A549 (cell line): Measurements from ENCODE around the gene EDN1. TPM values are rescaled to one million over a fixed set of nuclear protein-coding genes. Genes with fewer than 3 reads are reported as not detected.
A peak's percentile ranks its signal among the peaks of the same experiment; 100 is the strongest.

Experiments used
- ATAC-seq, 2 experiments: fragments of 200-7000 bp in 1 of 2; fragments of >200 bp in 1 of 2; cut with Nextera tagmentation in 1 of 2; cut with Tn5 transposase in 1 of 2; 3 replicates each; pipeline versions ENCODE4 v1.8.0 to v1.9.1; 2018 to 2020; ENCODE audit warnings: mild to moderate bottlenecking in 1 of 2, moderate library complexity in 1 of 2
- CTCF ChIA-PET: fragments of 300-600 bp; sonication (Branson Sonifier 250); formaldehyde crosslinking; extraction: SDS; loops from one replicate; lab custom pipeline; 2021; ENCODE audit warnings: antibody characterized with exemption, inconsistent platforms; lab: Yijun Ruan, JAX
- POLR2A ChIA-PET: fragments of 350-600 bp; formaldehyde crosslinking; extraction: SDS; loops from one replicate; lab custom pipeline; 2021; ENCODE audit warnings: antibody characterized with exemption, inconsistent platforms; lab: Yijun Ruan, JAX
- DNase-seq, 2 experiments: peaks; one replicate each; pipeline versions ENCODE4 v3.0.0 to v3.0.0-alpha.2; 2011 to 2016; ENCODE audit warnings: low read depth in 1 of 2, low spot score in 1 of 2
- FAIRE-seq: peaks from 2 replicates; lab custom pipeline; 2011; peaks lifted over from hg19 to GRCh38; lab: Jason Lieb, UNC
- H3K27ac ChIP-seq, 2 experiments: fragments of >200 bp; sonication (Bioruptor Twin); formaldehyde crosslinking; 3 replicates each; pipeline ENCODE4 v1.5.1; 2016 to 2017
- H3K4me1 ChIP-seq: fragments of >200 bp; sonication (Bioruptor Twin); formaldehyde crosslinking; 3 replicates; pipeline ENCODE4 v1.6.1; 2016
- H3K4me2 ChIP-seq: fragments of >200 bp; sonication (Bioruptor Twin); formaldehyde crosslinking; 3 replicates; pipeline ENCODE4 v1.6.1; 2016
- H3K4me3 ChIP-seq: fragments of >200 bp; sonication (Bioruptor Twin); formaldehyde crosslinking; 3 replicates; pipeline ENCODE4 v1.5.1; 2016
- H3K9me3 ChIP-seq: fragments of >200 bp; sonication (Bioruptor Twin); formaldehyde crosslinking; 3 replicates; pipeline ENCODE4 v1.6.1; 2016
- BHLHE40 ChIP-seq: IDR thresholded peaks from 2 replicates; pipeline ENCODE4 v1.6.1; 2012; ENCODE audit warnings: low read depth, low read length, inconsistent platforms
- CBX8 ChIP-seq: fragments of 200-600 bp; sonication (generic); IDR thresholded peaks from 2 replicates; pipeline ENCODE4 v1.6.1; 2016
- CEBPB ChIP-seq, 2 experiments: fragments of >200 bp in 1 of 2; sonication (Bioruptor Twin) in 1 of 2; formaldehyde crosslinking in 1 of 2; IDR thresholded peaks; 2 replicates each; pipeline ENCODE4 v1.6.1; 2012 to 2016
- CTCF ChIP-seq: fragments of >200 bp; sonication (Bioruptor Twin); formaldehyde crosslinking; IDR thresholded peaks from 3 replicates; pipeline ENCODE4 v1.5.1; 2016
- ELK1 ChIP-seq: fragments of 150-350 bp; IDR thresholded peaks from 2 replicates; pipeline ENCODE4 v1.6.1; 2014; ENCODE audit warnings: low read depth, mild to moderate bottlenecking, low read length
- FOSB ChIP-seq: fragments of 250-450 bp; sonication (Bioruptor Pico); IDR thresholded peaks from 2 replicates; pipeline ENCODE4 v1.5.0; 2020; ENCODE audit warnings: mild to moderate bottlenecking, moderate library complexity
- GATA3 ChIP-seq: IDR thresholded peaks from 2 replicates; pipeline ENCODE4 v1.6.1; 2012; ENCODE audit warnings: borderline replicate concordance
- MYC ChIP-seq: IDR thresholded peaks from 2 replicates; pipeline ENCODE4 v1.6.1; 2012; ENCODE audit warnings: mild to moderate bottlenecking, inconsistent platforms, low read length, improper control_type of control experiment, borderline replicate concordance
- NFE2L2 ChIP-seq: fragments of 150-350 bp; conservative IDR thresholded peaks from 2 replicates; pipeline ENCODE4 v1.6.1; 2014; ENCODE audit warnings: low read length
- PHF8 ChIP-seq: fragments of 200-600 bp; sonication (generic); IDR thresholded peaks from 2 replicates; pipeline ENCODE4 v1.6.1; 2016; ENCODE audit warnings: low read depth, mild to moderate bottlenecking, antibody characterized with exemption, moderate library complexity, borderline replicate concordance
- POLR2A ChIP-seq: IDR thresholded peaks from 2 replicates; pipeline ENCODE4 v1.6.1; 2012; ENCODE audit warnings: mild to moderate bottlenecking, low read length
- RARB ChIP-seq: fragments of 250-450 bp; sonication (Bioruptor Pico); IDR thresholded peaks from 2 replicates; pipeline ENCODE4 v1.8.0; 2021; ENCODE audit warnings: mild to moderate bottlenecking, moderate library complexity
- RCOR1 ChIP-seq: fragments of 150-350 bp; IDR thresholded peaks from 2 replicates; pipeline ENCODE4 v1.6.1; 2014; ENCODE audit warnings: antibody characterized with exemption, low read length, low read depth
- REST ChIP-seq: fragments of 200-600 bp; sonication (generic); IDR thresholded peaks from 2 replicates; pipeline ENCODE4 v1.6.1; 2016; ENCODE audit warnings: antibody characterized with exemption, mild to moderate bottlenecking, moderate library complexity
- SMC3 ChIP-seq: fragments of >200 bp; sonication (Bioruptor Twin); formaldehyde crosslinking; IDR thresholded peaks from 3 replicates; pipeline ENCODE4 v1.6.1; 2018; ENCODE audit warnings: inconsistent platforms
- SREBF2 ChIP-seq: fragments of 450-650 bp; IDR thresholded peaks from 2 replicates; pipeline ENCODE4 v1.6.1; 2014; ENCODE audit warnings: mild to moderate bottlenecking, moderate library complexity
- ZFP36 ChIP-seq: fragments of 450-650 bp; IDR thresholded peaks from 2 replicates; pipeline ENCODE4 v1.6.1; 2014; ENCODE audit warnings: borderline replicate concordance; ENCODE audit not compliant: partially characterized antibody
- ZSCAN20 ChIP-seq: fragments of 250-450 bp; sonication (Bioruptor Pico); IDR thresholded peaks from 2 replicates; pipeline ENCODE4 v1.8.0; 2022; ENCODE audit warnings: mild to moderate bottlenecking, moderate library complexity
- WGBS: methylation state at CpG from one replicate; pipeline ENCODE4 v1.1.6; 2017; ENCODE audit errors: missing lambda C conversion rate; 5-methylcytosine and 5-hydroxymethylcytosine counted together
- polyA plus RNA-seq, 4 experiments: library from polyadenylated mRNA; depleted of rRNA in 3 of 4; stranded (reverse); fragments of >200 nt; fragmentation: RNase III in 1 of 4; extraction: RNeasy Plus Mini Kit Qiagen cat#74134 plus additional on column Dnase treatment in 1 of 4; gene quantifications; 2 replicates in 3 of 4; 3 replicates in 1 of 4; pipeline ENCODE4 v1.2.3, GENCODE V29; 2011 to 2017

The EDN1 gene
- polyA plus RNA-seq, 2 of the 4 experiments (the other 2 are of a cell fraction): 33.5 to 87.4 TPM

GRCh38 chr6:12325872-12326271 lies 35.7 kb downstream of the EDN1 start:
- H3K4me2 ChIP-seq: no peak overlapping the region
- H3K9me3 ChIP-seq: peaks cover 15% of the 10 kb centered on the region
- ChIA-PET POLR2A (interaction anchor here (0.6 kb wide), 1 partner anchor 58 kb away, joined by 3 read pairs; no protein-coding TSS in a partner anchor), CTCF (interaction anchor here (1.1 to 2.2 kb wide), 5 partner anchors 15 to 277 kb away, joined by 3 to 8 read pairs (median 6); no protein-coding TSS in a partner anchor)
- DNase-seq: no peak
- 62% methylated on average over 3 of the region's 3 CpGs for WGBS
- ATAC-seq: no peak
- no peak for TF ChIP-seq CEBPB (IDR thresholded peaks at IDR 0.05)
- no peak for TF ChIP-seq NFE2L2
- TF ChIP-seq POLR2A: no peak
- TF ChIP-seq GATA3: no peak
- TF ChIP-seq ZFP36: no peak
- H3K27ac ChIP-seq: peak overlapping the region; percentile 95 to 98
- FAIRE-seq: no peak
- no peak overlapping the region for H3K4me3 ChIP-seq
- H3K4me1 ChIP-seq: peaks cover 67% of the 10 kb centered on the region

- FAIRE-seq: no peak
- Histone ChIP-seq H3K9me3 (peaks cover 8% of the 10 kb centered on the region; the same call in 2 of the 3 replicates), H3K4me3 (no peak overlapping the region), H3K27ac (peak overlapping the region; percentile 95 to 98), H3K4me1 (peaks cover 79% of the 10 kb centered on the region), H3K4me2 (0 out of 3 replicates have a peak overlapping the region, but pooled peaks have one; percentile 6)
- WGBS: 75% methylated on average over 2 of the region's 2 CpGs
- DNase-seq: peak in 1 of 2 experiments; percentile 46
- no peak for TF ChIP-seq BHLHE40
- TF ChIP-seq SREBF2: no peak
- no peak for TF ChIP-seq REST
- no peak for TF ChIP-seq FOSB (CRISPR knock-in tag)
- TF ChIP-seq SMC3: no peak
- TF ChIP-seq RCOR1: no peak
- no peak for TF ChIP-seq ELK1
- TF ChIP-seq RARB (CRISPR knock-in tag): no peak
- no peak for TF ChIP-seq ZSCAN20 (CRISPR knock-in tag)
- no peak for TF ChIP-seq CTCF
- no peak for TF ChIP-seq MYC
- no peak for TF ChIP-seq PHF8
- no peak for TF ChIP-seq CBX8
- no peak for TF ChIP-seq CEBPB (IDR thresholded peaks at IDR 0.05)
- ATAC-seq: no peak
- POLR2A ChIA-PET: no interaction called here
- CTCF ChIA-PET: interaction anchor here (1.0 to 1.5 kb wide), 3 partner anchors 11 to 276 kb away, joined by 3 to 5 read pairs (median 4); no protein-coding TSS in a partner anchor
These were observed 37.2 kb downstream of the EDN1 start for GRCh38 chr6:12327391-12327790.
